OCI-LY1 (cell line): ENCODE data around the gene DCUN1D2.

Experiments used
- H2AFZ ChIP-seq: fragments of 200-600 bp; sonication (generic), shearing (Covaris generic); 2 replicates; pipeline ENCODE4 v1.6.0; 2014; ENCODE audit warnings: antibody characterized with exemption, mild to moderate bottlenecking, low read length
- H3F3A ChIP-seq: fragments of 200-600 bp; sonication (generic), shearing (Covaris generic); 2 replicates; pipeline ENCODE4 v1.6.0; 2014; ENCODE audit warnings: mild to moderate bottlenecking, antibody characterized with exemption, low read length, moderate library complexity; ENCODE audit not compliant: insufficient read depth
- H3K27ac ChIP-seq: fragments of 200-600 bp; sonication (generic); 2 replicates; pipeline ENCODE4 v1.5.1; 2014; ENCODE audit warnings: low read length, mixed run types, mild to moderate bottlenecking, low read depth; ENCODE audit not compliant: poor library complexity, severe bottlenecking
- H3K27me3 ChIP-seq: fragments of 200-600 bp; sonication (generic); 2 replicates; pipeline ENCODE4 v1.6.0; 2014; ENCODE audit warnings: antibody characterized with exemption, mild to moderate bottlenecking, low read length, moderate library complexity; ENCODE audit not compliant: insufficient read depth
- H3K36me3 ChIP-seq: fragments of 200-600 bp; sonication (generic); 2 replicates; pipeline ENCODE4 v1.6.1; 2014; ENCODE audit warnings: mild to moderate bottlenecking, antibody characterized with exemption, low read length, moderate library complexity, mixed read lengths; ENCODE audit not compliant: insufficient read depth
- H3K4me1 ChIP-seq: fragments of 200-600 bp; sonication (generic); 2 replicates; pipeline ENCODE4 v1.5.1; 2014; ENCODE audit warnings: mild to moderate bottlenecking, low read length, moderate library complexity; ENCODE audit not compliant: insufficient read depth, severe bottlenecking
- H3K4me2 ChIP-seq: fragments of 200-600 bp; sonication (generic), shearing (Covaris generic); 2 replicates; pipeline ENCODE4 v1.6.1; 2014; ENCODE audit warnings: low read length
- H3K4me3 ChIP-seq: fragments of 200-600 bp; sonication (generic); 2 replicates; pipeline ENCODE4 v1.5.1; 2014; ENCODE audit warnings: low read length, low read depth, mild to moderate bottlenecking, mixed read lengths; ENCODE audit not compliant: poor library complexity, severe bottlenecking
- H3K79me2 ChIP-seq: fragments of 200-600 bp; shearing (Covaris generic); 2 replicates; pipeline ENCODE4 v1.6.1; 2016; ENCODE audit warnings: mixed run types, low read length, mixed read lengths; ENCODE audit not compliant: insufficient read depth
- H3K9ac ChIP-seq: fragments of 200-600 bp; sonication (generic), shearing (Covaris generic); 2 replicates; pipeline ENCODE4 v1.6.1; 2014; ENCODE audit warnings: mild to moderate bottlenecking, low read length, mixed read lengths
- H3K9me2 ChIP-seq: fragments of 200-600 bp; sonication (generic), shearing (Covaris generic); 2 replicates; pipeline ENCODE4 v1.6.1; 2014; ENCODE audit warnings: low read depth, mild to moderate bottlenecking, low read length, mixed read lengths
- H3K9me3 ChIP-seq: fragments of 200-600 bp; shearing (Covaris generic); 2 replicates; pipeline ENCODE4 v1.6.1; 2014; ENCODE audit warnings: low read length, mixed read lengths
- H4K20me1 ChIP-seq: fragments of 200-600 bp; sonication (generic), shearing (Covaris generic); 2 replicates; pipeline ENCODE4 v1.6.0; 2016; ENCODE audit warnings: mild to moderate bottlenecking, low read length; ENCODE audit not compliant: insufficient read depth
- CTCF ChIP-seq: fragments of 200-600 bp; sonication (generic), shearing (Covaris generic); IDR thresholded peaks from 2 replicates; pipeline ENCODE4 v1.5.1; 2017; ENCODE audit warnings: mild to moderate bottlenecking, antibody characterized with exemption, low read length, moderate library complexity, mixed read lengths
- EZH2 ChIP-seq: fragments of 200-600 bp; sonication (generic), shearing (Covaris generic); IDR thresholded peaks from 2 replicates; pipeline ENCODE4 v1.8.0; 2017; ENCODE audit warnings: borderline replicate concordance, mixed run types, mild to moderate bottlenecking, antibody characterized with exemption, low read length, moderate library complexity, mixed read lengths

The DCUN1D2 gene

GRCh38 chr13:113414335-113414734 is 76.2 kb downstream of the DCUN1D2 start:
- H3F3A ChIP-seq: no peaks in the 10 kb centered on the region
- H3K4me3 ChIP-seq: no peak overlapping the region
- no peak overlapping the region for H3K9ac ChIP-seq
- no peak overlapping the region for H3K4me2 ChIP-seq
- H3K9me3 ChIP-seq: peaks cover 7% of the 10 kb centered on the region; the same call in 1 of the 2 replicates
- peaks cover 24% of the 10 kb centered on the region for H3K4me1 ChIP-seq
- H3K9me2 ChIP-seq: no peaks in the 10 kb centered on the region
- TF ChIP-seq EZH2: no peak
- no peak for TF ChIP-seq CTCF
- no peak overlapping the region for H2AFZ ChIP-seq
- no peak overlapping the region for H3K27ac ChIP-seq
- no peaks in the 10 kb centered on the region for H3K79me2 ChIP-seq
- no peaks in the 10 kb centered on the region for H4K20me1 ChIP-seq
- H3K36me3 ChIP-seq: no peaks in the 10 kb centered on the region; the same call in 1 of the 2 replicates
- H3K27me3 ChIP-seq: no peaks in the 10 kb centered on the region

- H3K4me2 ChIP-seq: no peak overlapping the region
- no peak overlapping the region for H2AFZ ChIP-seq
- H3K36me3 ChIP-seq: no peaks in the 10 kb centered on the region; the same call in 1 of the 2 replicates
- H3K4me1 ChIP-seq: peaks cover 24% of the 10 kb centered on the region
- no peaks in the 10 kb centered on the region for H3K79me2 ChIP-seq
- H3K9me3 ChIP-seq: peaks cover 9% of the 10 kb centered on the region; the same call in 1 of the 2 replicates
- H3K27ac ChIP-seq: no peak overlapping the region
- H3K27me3 ChIP-seq: no peaks in the 10 kb centered on the region; the same call in 1 of the 2 replicates
- no peak overlapping the region for H3K4me3 ChIP-seq
- no peaks in the 10 kb centered on the region for H3K9me2 ChIP-seq
- no peaks in the 10 kb centered on the region for H4K20me1 ChIP-seq
- TF ChIP-seq CTCF (no peak), EZH2 (no peak)
- H3K9ac ChIP-seq: no peak overlapping the region
- no peaks in the 10 kb centered on the region for H3F3A ChIP-seq
These were observed 76.6 kb downstream of the DCUN1D2 start for GRCh38 chr13:113413898-113414282.

GRCh38 chr13:113413178-113413897 is 77.2 kb downstream of the DCUN1D2 start:
- H3K4me3 ChIP-seq: no peak overlapping the region
- H3K9ac ChIP-seq: no peak overlapping the region
- H3K9me2 ChIP-seq: no peaks in the 10 kb centered on the region
- H2AFZ ChIP-seq: no peak overlapping the region
- H3K36me3 ChIP-seq: no peaks in the 10 kb centered on the region; the same call in 1 of the 2 replicates
- peaks cover 23% of the 10 kb centered on the region for H3K4me1 ChIP-seq
- H3K27me3 ChIP-seq: no peaks in the 10 kb centered on the region; the same call in 1 of the 2 replicates
- H3K4me2 ChIP-seq: no peak overlapping the region
- no peak for TF ChIP-seq EZH2
- no peak for TF ChIP-seq CTCF
- H3K79me2 ChIP-seq: no peaks in the 10 kb centered on the region
- peaks cover 9% of the 10 kb centered on the region; the same call in 1 of the 2 replicates for H3K9me3 ChIP-seq
- H4K20me1 ChIP-seq: no peaks in the 10 kb centered on the region
- no peaks in the 10 kb centered on the region for H3F3A ChIP-seq
- no peak overlapping the region for H3K27ac ChIP-seq
